Upper lobe of left lung (tissue), 4 donors: ENCODE measurements around the gene ARHGAP26.

ENCODE experiments used
- POLR2A ChIP-seq, 4 donors: fragments of 450-650 bp; IDR thresholded peaks; one replicate each; pipeline ENCODE4 v1.5.1; 2016 to 2017; ENCODE audit warnings: antibody characterized with exemption in 4 of 4, mild to moderate bottlenecking in 2 of 4
- POLR2AphosphoS5 ChIP-seq, 2 donors: sonication (generic); formaldehyde crosslinking; IDR thresholded peaks; one replicate each; pipeline ENCODE4 v1.5.1; 2017; ENCODE audit warnings: antibody characterized with exemption in 2 of 2

GRCh38 chr5:142736247-142736632, 33.9 kb upstream of the ARHGAP26 start:
- TF ChIP-seq POLR2AphosphoS5 (IDR thresholded peaks at IDR 0.05) (no peak), POLR2A (IDR thresholded peaks at IDR 0.05) (no peak)
